Natural killer cell (primary cell): ENCODE results near the gene TMTC2. TPM values are rescaled to one million over a fixed set of nuclear protein-coding genes. Genes with fewer than 3 reads are reported as not detected.

Experiments
- ATAC-seq, 3 donors: fragments of 150-1000 bp in 2 of 3; fragments of 200-7000 bp in 1 of 3; cut with Tn5 transposase; 1 replicate in 1 of 3; 2 replicates in 2 of 3; pipeline ENCODE4 v1.10.0; 2021; ENCODE audit warnings: mild to moderate bottlenecking in 2 of 3, moderate library complexity in 2 of 3
- DNase-seq, 2 donors: peaks; one replicate each; pipeline versions ENCODE4 v3.0.0 to v3.0.0-alpha.2; 2013 to 2021; ENCODE audit warnings: mixed read lengths in 1 of 2
- H3K27ac ChIP-seq: one replicate; pipeline ENCODE4 v1.5.1; 2013; ENCODE audit warnings: mild to moderate bottlenecking, low read length
- H3K27me3 ChIP-seq: one replicate; pipeline ENCODE4 v1.6.1; 2013; ENCODE audit warnings: low read length; ENCODE audit not compliant: control insufficient read depth, insufficient read depth
- H3K36me3 ChIP-seq: one replicate; pipeline ENCODE4 v1.6.1; 2013; ENCODE audit warnings: low read length; ENCODE audit not compliant: control insufficient read depth, insufficient read depth
- H3K4me1 ChIP-seq: one replicate; pipeline ENCODE4 v1.6.1; 2013; ENCODE audit warnings: low read length; ENCODE audit not compliant: control insufficient read depth, insufficient read depth
- H3K4me3 ChIP-seq: one replicate; pipeline ENCODE4 v1.5.1; 2013; ENCODE audit warnings: low read length
- H3K9me3 ChIP-seq: one replicate; pipeline ENCODE4 v1.6.1; 2013; ENCODE audit warnings: low read length; ENCODE audit not compliant: control insufficient read depth, insufficient read depth
- H3K27ac Mint-ChIP-seq, 2 donors: one replicate each; pipeline ENCODE4 v1.8.0; 2022; ENCODE audit warnings: mild to moderate bottlenecking in 2 of 2, mixed read lengths in 2 of 2, moderate library complexity in 1 of 2
- H3K27me3 Mint-ChIP-seq, 2 donors: one replicate each; pipeline ENCODE4 v1.8.0; 2022; ENCODE audit warnings: low read depth in 2 of 2, mixed read lengths in 2 of 2
- H3K36me3 Mint-ChIP-seq: one replicate; pipeline ENCODE4 v1.8.0; 2022; ENCODE audit warnings: mixed read lengths
- H3K4me1 Mint-ChIP-seq, 2 donors: one replicate each; pipeline ENCODE4 v1.8.0; 2022; ENCODE audit warnings: mixed read lengths in 2 of 2
- H3K4me3 Mint-ChIP-seq: one replicate; pipeline ENCODE4 v1.8.0; 2022; ENCODE audit warnings: mild to moderate bottlenecking, moderate library complexity, mixed read lengths
- H3K9me3 Mint-ChIP-seq, 2 donors: one replicate each; pipeline ENCODE4 v1.8.0; 2022; ENCODE audit warnings: mixed read lengths in 2 of 2
- WGBS: methylation state at CpG from one replicate; pipeline ENCODE4 v1.1.7; 2013; ENCODE audit warnings: missing lambda C conversion rate; ENCODE audit not compliant: insufficient coverage; 5-methylcytosine and 5-hydroxymethylcytosine counted together
- intact Hi-C: fragments of 100-400 bp; cut with micrococcal nuclease; formaldehyde crosslinking; loops from one replicate; pipeline ENCODE4 v1.14.2; 2022
- total RNA-seq, 4 donors: library from RNA; stranded (reverse); fragments of 120-200 nt in 1 of 4; gene quantifications; one replicate each; pipeline versions ENCODE4 v1.2.3 to v1.2.4, GENCODE V29; 2013 to 2022
- TF ChIP-seq, protein P1 (sequence below): fragments of 200-600 bp; IDR thresholded peaks from one replicate; pipeline ENCODE4 v1.8.0; 2022; ENCODE audit warnings: antibody characterized with exemption

Gene TMTC2
- total RNA-seq, 3 donors from 2014 or later (not counting 1 experiment from before 2014, with no cell fraction given): 1.4 to 2.3 (median 1.6) TPM

DNA sequence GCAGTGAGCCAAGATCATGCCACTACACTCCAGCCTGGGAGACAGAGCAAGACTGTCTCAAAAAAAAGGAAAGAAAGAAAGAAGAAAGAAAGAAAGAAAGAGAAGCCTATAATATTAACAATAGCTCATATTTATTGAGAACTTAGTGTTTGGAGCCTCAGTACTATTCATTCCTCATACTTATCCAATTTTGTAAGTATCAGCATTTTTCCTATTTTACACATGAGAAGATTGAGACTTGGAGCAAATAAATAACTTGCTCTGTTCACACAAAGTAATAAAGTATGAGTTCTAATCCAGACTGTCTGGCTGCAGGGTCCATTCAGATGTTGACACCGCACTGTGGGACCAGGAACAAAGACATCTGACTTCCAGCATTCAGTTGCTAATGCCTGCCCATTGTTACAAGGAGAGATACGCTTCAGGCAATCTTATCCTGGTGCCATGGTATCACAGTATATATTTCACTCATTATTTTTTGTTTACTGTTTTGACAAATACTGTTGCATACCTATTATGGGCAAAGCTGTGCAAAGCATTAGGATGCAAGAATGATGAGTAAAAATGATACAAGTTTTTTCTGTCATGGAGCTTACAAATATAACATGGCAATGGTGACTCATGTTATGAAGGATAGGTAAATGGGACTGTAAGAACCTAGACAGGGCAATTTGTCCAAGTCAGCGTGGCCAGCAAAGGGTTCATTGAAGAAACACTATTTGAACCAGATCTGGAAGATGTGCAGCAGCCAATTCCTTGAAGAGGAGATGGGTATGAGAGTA, 21.4 kb upstream of the TMTC2 start:
- Mint-ChIP-seq H3K36me3 (no peaks in the 10 kb centered on the region), H3K27me3 (peaks cover 0 to 5% of the 10 kb centered on the region in 2 donors), H3K9me3 (peaks cover 0 to 2% of the 10 kb centered on the region in 2 donors), H3K27ac (no peak overlapping the region), H3K4me3 (no peak overlapping the region), H3K4me1 (no peaks in the 10 kb centered on the region)
- TF ChIP-seq, protein P1, sequence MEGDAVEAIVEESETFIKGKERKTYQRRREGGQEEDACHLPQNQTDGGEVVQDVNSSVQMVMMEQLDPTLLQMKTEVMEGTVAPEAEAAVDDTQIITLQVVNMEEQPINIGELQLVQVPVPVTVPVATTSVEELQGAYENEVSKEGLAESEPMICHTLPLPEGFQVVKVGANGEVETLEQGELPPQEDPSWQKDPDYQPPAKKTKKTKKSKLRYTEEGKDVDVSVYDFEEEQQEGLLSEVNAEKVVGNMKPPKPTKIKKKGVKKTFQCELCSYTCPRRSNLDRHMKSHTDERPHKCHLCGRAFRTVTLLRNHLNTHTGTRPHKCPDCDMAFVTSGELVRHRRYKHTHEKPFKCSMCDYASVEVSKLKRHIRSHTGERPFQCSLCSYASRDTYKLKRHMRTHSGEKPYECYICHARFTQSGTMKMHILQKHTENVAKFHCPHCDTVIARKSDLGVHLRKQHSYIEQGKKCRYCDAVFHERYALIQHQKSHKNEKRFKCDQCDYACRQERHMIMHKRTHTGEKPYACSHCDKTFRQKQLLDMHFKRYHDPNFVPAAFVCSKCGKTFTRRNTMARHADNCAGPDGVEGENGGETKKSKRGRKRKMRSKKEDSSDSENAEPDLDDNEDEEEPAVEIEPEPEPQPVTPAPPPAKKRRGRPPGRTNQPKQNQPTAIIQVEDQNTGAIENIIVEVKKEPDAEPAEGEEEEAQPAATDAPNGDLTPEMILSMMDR: no peak
- WGBS: 88% methylated on average over 2 of the region's 3 CpGs
- Histone ChIP-seq H3K4me3 (no peak overlapping the region), H3K36me3 (no peaks in the 10 kb centered on the region), H3K27me3 (no peaks in the 10 kb centered on the region), H3K27ac (no peak overlapping the region), H3K4me1 (no peaks in the 10 kb centered on the region), H3K9me3 (no peaks in the 10 kb centered on the region)
- ATAC-seq: no peak
- intact Hi-C loops: no loop called here
- DNase-seq: no peak

DNA sequence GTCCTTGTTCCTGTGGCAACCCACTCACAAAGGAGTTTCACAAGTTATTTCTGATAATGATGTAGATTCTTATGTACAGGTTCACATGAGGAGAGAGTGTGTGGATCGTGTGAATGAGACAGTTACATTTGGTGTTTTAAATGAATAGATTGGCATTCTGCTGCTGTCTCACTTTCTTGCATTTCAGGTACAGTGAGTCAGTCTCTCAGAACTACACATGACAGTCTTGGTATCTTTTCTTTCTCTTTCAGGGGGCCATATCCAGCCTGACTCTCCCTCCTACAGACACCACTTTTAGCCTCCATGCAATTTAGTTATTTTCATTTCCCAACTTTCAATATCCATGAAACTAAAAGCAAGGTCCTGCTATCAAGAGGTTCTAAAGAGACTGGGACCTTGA, 19.9 kb upstream of the TMTC2 start:
- Mint-ChIP-seq H3K27ac (no peak overlapping the region), H3K4me1 (no peaks in the 10 kb centered on the region), H3K27me3 (peaks cover 0 to 5% of the 10 kb centered on the region in 2 donors), H3K9me3 (peaks cover 0 to 3% of the 10 kb centered on the region in 2 donors), H3K36me3 (no peaks in the 10 kb centered on the region), H3K4me3 (no peak overlapping the region)
- TF ChIP-seq, protein P1: no peak
- Histone ChIP-seq H3K4me3 (no peak overlapping the region), H3K9me3 (no peaks in the 10 kb centered on the region), H3K4me1 (no peaks in the 10 kb centered on the region), H3K27me3 (no peaks in the 10 kb centered on the region), H3K27ac (no peak overlapping the region), H3K36me3 (no peaks in the 10 kb centered on the region)
- WGBS: 60% methylated on average over 1 of the region's 1 CpG
- ATAC-seq (no peak), DNase-seq (no peak)
- intact Hi-C loops: no loop called here

DNA sequence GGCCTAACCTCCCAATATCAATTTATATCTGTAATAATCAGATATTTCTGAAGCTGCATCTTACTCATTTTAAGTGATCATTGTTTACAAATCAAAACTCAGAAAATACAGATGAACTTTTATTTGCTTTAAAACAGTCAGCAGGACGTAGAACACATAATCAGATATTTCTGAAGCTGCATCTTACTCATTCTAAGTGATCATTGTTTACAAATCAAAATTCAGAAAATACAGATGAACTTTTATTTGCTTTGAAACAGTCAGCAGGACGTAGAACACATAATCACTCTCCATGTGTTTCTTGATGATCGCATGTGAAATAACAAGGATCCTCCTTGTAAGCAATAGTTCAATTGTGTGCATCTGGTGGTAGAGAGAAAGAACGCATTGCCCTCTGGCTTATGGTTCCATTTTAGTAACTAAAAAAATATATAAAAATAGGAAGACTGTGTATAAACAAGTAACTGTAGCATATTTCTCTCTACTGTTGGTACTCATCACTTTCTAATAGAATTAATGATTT, 15.0 kb upstream of the TMTC2 start:
- Histone ChIP-seq H3K4me3 (no peak overlapping the region), H3K27me3 (no peaks in the 10 kb centered on the region), H3K4me1 (no peaks in the 10 kb centered on the region), H3K9me3 (no peaks in the 10 kb centered on the region), H3K36me3 (no peaks in the 10 kb centered on the region), H3K27ac (no peak overlapping the region)
- intact Hi-C loops: no loop called here
- no peak overlapping the region for H3K4me3 Mint-ChIP-seq
- peaks cover 8% of the 10 kb centered on the region in 2 donors for H3K27me3 Mint-ChIP-seq
- peaks cover 0 to 3% of the 10 kb centered on the region in 2 donors for H3K4me1 Mint-ChIP-seq
- no peaks in the 10 kb centered on the region for H3K36me3 Mint-ChIP-seq
- ATAC-seq: no peak
- WGBS: 88% methylated on average over 3 of the region's 4 CpGs
- H3K9me3 Mint-ChIP-seq: peaks cover 2 to 3% of the 10 kb centered on the region in 2 donors
- H3K27ac Mint-ChIP-seq: no peak overlapping the region
- no peak for DNase-seq
- TF ChIP-seq, protein P1: no peak
